ENCODE measurements around the gene TSPO2. TPM values are rescaled to one million over a fixed set of nuclear protein-coding genes. Genes with fewer than 3 reads are reported as not detected.

TSPO2 gene
- total RNA-seq, 1 experiment from 2014 or later, result not detected

- H3K9me2 ChIP-seq (replicated peaks; ENCODE audit: low read length), result no peaks in the 10 kb centered on the region
- BruUV-seq (replicated peaks), result TSS peak; percentile 13
- CTCF ChIA-PET, result interaction anchor here (0.5 kb wide), 1 partner anchor 50 kb away, joined by 4 read pairs; no protein-coding TSS in a partner anchor
- DNase-seq (peak; percentile 99), ATAC-seq (peak; percentile 76)
- peak within 1 kb of the TSS; percentile 90 for H2AFZ ChIP-seq (ENCODE audit: low read length)
- H3K4me3 ChIP-seq (ENCODE audit: low read length), result peak within 1 kb of the TSS; percentile 85
- H3K4me1 ChIP-seq (ENCODE audit: insufficient read depth, low read length), result peaks cover 43% of the 10 kb centered on the region
- TF ChIP-seq EZH2phosphoT487 (IDR thresholded peaks at IDR 0.05; ENCODE audit: borderline replicate concordance, low read length), result no peak
- no peak for TF ChIP-seq EZH2 (IDR thresholded peaks at IDR 0.05; ENCODE audit: low read length, unreplicated experiment)
- TF ChIP-seq CTCF (conservative IDR thresholded peaks at IDR 0.05; ENCODE audit: low read depth, low read length), result no peak
- H3K27me3 ChIP-seq (ENCODE audit: low read length), result no peaks in the 10 kb centered on the region
- no peaks in the 10 kb centered on the region; the same call in 1 of the 2 replicates for H3K36me3 ChIP-seq (ENCODE audit: low read depth, low read length)
- no peaks in the 10 kb centered on the region for H3K9me3 ChIP-seq (ENCODE audit: low read length)
- peaks cover 53% of the 10 kb centered on the region for H3K79me2 ChIP-seq (ENCODE audit: low read length)
- intact Hi-C loops (cut with micrococcal nuclease), result loop anchor here (1.0 to 5.0 kb wide), 3 partner anchors 66 to 245 kb away; no protein-coding TSS in a partner anchor
- H3K9ac ChIP-seq (ENCODE audit: low read length), result peak within 1 kb of the TSS; percentile 98
- peak within 1 kb of the TSS; percentile 99 for H3K4me2 ChIP-seq (ENCODE audit: low read length)
- peaks cover 31% of the 10 kb centered on the region for H4K20me1 ChIP-seq (ENCODE audit: low read length)
- H3K27ac ChIP-seq (ENCODE audit: low read length), result peak within 1 kb of the TSS; percentile 96
- H3F3A ChIP-seq (ENCODE audit: low read length, unreplicated experiment), result no peaks in the 10 kb centered on the region
- POLR2A ChIA-PET (ENCODE audit: unreplicated experiment), result interaction anchor here (0.5 to 0.8 kb wide), 6 partner anchors 36 to 798 kb away, joined by 3 to 6 read pairs (median 4); no protein-coding TSS in a partner anchor
Measured at GRCh38 chr6:41071923-41072835, 29.9 kb downstream of the TSPO2 start, which contains the start of gene OARD1. TSS of gene OARD1 (minus strand) at chr6:41072356. CDS start at chr6:41071634, 722 bp downstream.

GRCh38 chr6:41072836-41073202 lies 30.6 kb downstream of the TSPO2 start, which contains the start of gene NFYA:
TSS of gene NFYA (plus strand) at chr6:41072974. CDS start at chr6:41079090, 6,116 bp downstream.
- Histone ChIP-seq H3K4me3 (ENCODE audit: low read length) (peak within 1 kb of the TSS; percentile 85), H3K9me2 (replicated peaks; ENCODE audit: low read length) (no peaks in the 10 kb centered on the region), H3K27me3 (ENCODE audit: low read length) (no peaks in the 10 kb centered on the region), H2AFZ (ENCODE audit: low read length) (peak within 1 kb of the TSS; percentile 90), H3K9ac (ENCODE audit: low read length) (peak within 1 kb of the TSS; percentile 98), H4K20me1 (ENCODE audit: low read length) (peaks cover 36% of the 10 kb centered on the region), H3F3A (ENCODE audit: low read length, unreplicated experiment) (no peaks in the 10 kb centered on the region), H3K27ac (ENCODE audit: low read length) (peak within 1 kb of the TSS; percentile 96), H3K79me2 (ENCODE audit: low read length) (peaks cover 60% of the 10 kb centered on the region), H3K9me3 (ENCODE audit: low read length) (no peaks in the 10 kb centered on the region), H3K36me3 (ENCODE audit: low read depth, low read length) (no peaks in the 10 kb centered on the region; the same call in 1 of the 2 replicates), H3K4me1 (ENCODE audit: insufficient read depth, low read length) (peaks cover 46% of the 10 kb centered on the region), H3K4me2 (ENCODE audit: low read length) (peak within 1 kb of the TSS; percentile 99)
- no TSS peak for BruUV-seq (replicated peaks)
- ATAC-seq (peak; percentile 65), DNase-seq (no peak)
- ChIA-PET CTCF (interaction anchor here (0.5 kb wide), 1 partner anchor 51 kb away, joined by 4 read pairs; no protein-coding TSS in a partner anchor), POLR2A (ENCODE audit: unreplicated experiment) (interaction anchor here (0.7 to 0.8 kb wide), 2 partner anchors 43 to 44 kb away, joined by 3 read pairs; no protein-coding TSS in a partner anchor)
- intact Hi-C loops (cut with micrococcal nuclease), result loop anchor here (2.0 to 5.0 kb wide), 2 partner anchors 166 to 244 kb away; no protein-coding TSS in a partner anchor
- TF ChIP-seq EZH2phosphoT487 (IDR thresholded peaks at IDR 0.05; ENCODE audit: borderline replicate concordance, low read length) (no peak), CTCF (conservative IDR thresholded peaks at IDR 0.05; ENCODE audit: low read depth, low read length) (no peak), EZH2 (IDR thresholded peaks at IDR 0.05; ENCODE audit: low read length, unreplicated experiment) (no peak)

Data from PC-3 (cell line).